AG10803 (cell line): Measurements from ENCODE around the gene VWA8.

Source experiments
- DNase-seq: peaks from one replicate; pipeline ENCODE4 v3.0.0; 2010; ENCODE audit warnings: low read depth
- H3K4me3 ChIP-seq: 2 replicates; pipeline ENCODE4 v1.5.1; 2011; ENCODE audit warnings: mild to moderate bottlenecking, low read length, control low read depth
- CTCF ChIP-seq: conservative IDR thresholded peaks from 2 replicates; pipeline ENCODE4 v1.5.1; 2011; ENCODE audit warnings: mild to moderate bottlenecking, low read length, control low read depth, inconsistent platforms

The VWA8 gene

GRCh38 chr13:41599619-41600018 is 361.3 kb downstream of the VWA8 start:
- TF ChIP-seq CTCF, result no peak
- no peak overlapping the region for H3K4me3 ChIP-seq
- DNase-seq, result no peak

GRCh38 chr13:41597348-41598041 is 363.4 kb downstream of the VWA8 start:
- no peak overlapping the region for H3K4me3 ChIP-seq
- TF ChIP-seq CTCF, result no peak
- DNase-seq, result no peak

GRCh38 chr13:41596190-41596589 is 364.7 kb downstream of the VWA8 start:
- H3K4me3 ChIP-seq, result no peak overlapping the region
- peak; percentile 31; the same call in 1 of the 2 replicates for TF ChIP-seq CTCF
- no peak for DNase-seq

GRCh38 chr13:41595298-41595697 is 365.6 kb downstream of the VWA8 start:
- no peak for TF ChIP-seq CTCF
- no peak for DNase-seq
- H3K4me3 ChIP-seq, result no peak overlapping the region

- H3K4me3 ChIP-seq, result no peak overlapping the region
- DNase-seq, result no peak
- TF ChIP-seq CTCF, result no peak
Measured at GRCh38 chr13:41590643-41591042, 370.3 kb downstream of the VWA8 start.

GRCh38 chr13:41590122-41590521 is 370.8 kb downstream of the VWA8 start:
- no peak for TF ChIP-seq CTCF
- H3K4me3 ChIP-seq, result no peak overlapping the region
- no peak for DNase-seq

GRCh38 chr13:41589434-41589833 is 371.5 kb downstream of the VWA8 start:
- H3K4me3 ChIP-seq, result no peak overlapping the region
- no peak for TF ChIP-seq CTCF
- DNase-seq, result no peak
